Measurements from ENCODE around the gene SLC9A3. TPM values are rescaled to one million over a fixed set of nuclear protein-coding genes. Genes with fewer than 3 reads are reported as not detected.
A peak's percentile ranks its signal among the peaks of the same experiment; 100 is the strongest.

The SLC9A3 gene
- total RNA-seq, 2 donors from 2014 or later: 1.3 to 1.8 TPM

DNA sequence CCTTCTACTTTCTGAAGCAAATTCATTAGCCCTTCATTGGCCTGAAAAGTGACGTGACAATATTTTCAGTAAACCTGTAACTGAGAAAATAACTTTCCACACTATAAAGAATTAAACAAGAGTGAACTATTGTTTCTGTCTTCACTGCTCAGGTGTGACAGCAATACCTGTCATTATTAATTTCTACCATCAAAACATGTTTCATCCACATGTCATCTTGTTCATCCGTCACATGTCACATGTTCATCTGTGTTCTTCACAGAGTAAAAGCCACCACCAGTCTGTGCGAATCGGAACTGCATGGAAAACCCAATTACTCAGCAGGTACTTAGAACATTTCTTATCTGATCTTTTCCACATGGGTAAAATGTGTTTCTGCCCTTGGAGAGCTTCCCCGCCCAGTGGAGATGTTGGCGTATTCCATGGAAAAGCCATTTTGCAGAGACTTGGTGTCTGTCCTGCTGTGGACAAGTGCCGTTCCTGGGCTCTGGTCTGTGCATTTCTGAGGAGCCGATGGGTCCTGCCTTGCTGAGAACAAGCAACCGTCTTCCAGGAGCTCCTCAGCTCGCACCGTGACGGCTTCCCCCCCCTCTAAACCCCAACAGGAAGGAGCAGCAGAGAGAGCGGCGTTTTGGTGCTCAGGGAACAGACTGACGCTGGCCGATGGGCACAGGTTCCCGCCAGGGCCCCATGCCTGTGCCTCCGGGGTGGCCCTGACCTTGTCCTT lies 91.9 kb downstream of the SLC9A3 start:
- Mint-ChIP-seq H3K27me3 (ENCODE audit: low read depth) (no peaks in the 10 kb centered on the region), H3K36me3 (ENCODE audit: insufficient read depth in 2 of 2) (peaks cover 5 to 17% of the 10 kb centered on the region in 2 donors), H3K4me3 (no peak overlapping the region), H3K27ac (no peak overlapping the region), H3K4me1 (ENCODE audit: low read depth) (peaks cover 19% of the 10 kb centered on the region), H3K9me3 (no peaks in the 10 kb centered on the region)
- ATAC-seq (replicated peaks in 1 of 2) (no peak), DNase-seq (no peak)

DNA sequence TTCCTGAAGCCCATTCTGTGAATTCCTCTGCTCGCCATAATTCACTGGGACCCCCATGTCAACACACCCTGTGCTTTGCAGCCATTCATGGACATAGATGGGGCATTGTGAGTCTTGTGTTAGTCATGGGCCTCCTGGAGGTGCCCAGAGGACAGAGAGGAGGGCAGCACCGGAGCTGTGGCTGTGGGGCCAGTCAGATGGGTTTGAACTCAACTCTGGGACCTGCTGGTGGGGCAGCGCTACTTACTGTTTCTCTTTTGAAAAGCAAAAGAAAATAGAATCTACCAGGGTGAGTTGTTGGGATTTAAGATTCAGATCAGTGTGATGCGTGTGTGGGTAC lies 92.6 kb downstream of the SLC9A3 start:
- H3K9me3 Mint-ChIP-seq: no peaks in the 10 kb centered on the region
- DNase-seq (no peak), ATAC-seq (replicated peaks in 1 of 2) (no peak)
- peaks cover 5 to 22% of the 10 kb centered on the region in 2 donors for H3K36me3 Mint-ChIP-seq (ENCODE audit: insufficient read depth in 2 of 2)
- no peak overlapping the region for H3K27ac Mint-ChIP-seq
- peaks cover 23% of the 10 kb centered on the region for H3K4me1 Mint-ChIP-seq (ENCODE audit: low read depth)
- no peak overlapping the region for H3K4me3 Mint-ChIP-seq
- H3K27me3 Mint-ChIP-seq (ENCODE audit: low read depth): peaks cover 2% of the 10 kb centered on the region

DNA sequence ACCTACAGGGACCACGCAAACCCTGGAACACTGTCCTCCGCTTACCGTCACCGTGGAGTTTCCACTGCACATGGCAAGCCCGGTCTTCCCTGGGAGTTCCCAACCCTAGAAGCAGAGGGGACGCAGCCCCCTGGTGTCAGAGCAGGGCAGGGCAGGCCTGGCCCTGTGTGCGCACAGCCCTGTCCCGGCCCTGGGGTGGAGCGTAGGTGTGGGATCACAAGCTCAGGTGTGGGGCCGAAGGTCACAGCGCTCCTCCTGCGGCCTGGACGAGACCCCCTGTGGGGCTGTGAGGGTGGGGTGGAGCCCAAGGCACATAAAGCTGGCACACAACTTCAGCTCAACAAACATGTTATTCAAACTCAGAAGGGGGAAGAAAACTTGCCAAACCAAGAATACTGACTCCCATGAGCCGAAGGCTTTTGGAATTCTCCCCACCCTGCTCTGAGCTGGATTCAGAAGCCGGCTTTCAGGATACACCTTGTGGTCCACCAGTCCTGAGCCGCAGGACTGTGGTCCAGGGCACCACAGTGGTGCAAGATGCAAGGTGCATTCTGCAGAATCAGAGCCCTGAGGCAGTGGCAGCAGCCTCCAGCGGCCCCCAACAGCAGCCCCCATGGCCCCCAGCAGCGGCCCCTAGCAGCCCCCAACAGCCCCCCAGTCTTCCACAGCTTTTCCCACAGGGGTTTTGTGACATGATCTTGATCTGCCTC lies 93.1 kb downstream of the SLC9A3 start:
- no peak overlapping the region for H3K4me3 Mint-ChIP-seq
- ATAC-seq (replicated peaks in 1 of 2): peak; percentile 72 to 84
- DNase-seq: peak; percentile 50 to 52
- H3K36me3 Mint-ChIP-seq (ENCODE audit: insufficient read depth in 2 of 2): peaks cover 7 to 26% of the 10 kb centered on the region in 2 donors
- peaks cover 7% of the 10 kb centered on the region for H3K27me3 Mint-ChIP-seq (ENCODE audit: low read depth)
- H3K27ac Mint-ChIP-seq: no peak overlapping the region
- H3K4me1 Mint-ChIP-seq (ENCODE audit: low read depth): peaks cover 28% of the 10 kb centered on the region
- H3K9me3 Mint-ChIP-seq: peaks cover 0 to 4% of the 10 kb centered on the region in 2 donors

DNA sequence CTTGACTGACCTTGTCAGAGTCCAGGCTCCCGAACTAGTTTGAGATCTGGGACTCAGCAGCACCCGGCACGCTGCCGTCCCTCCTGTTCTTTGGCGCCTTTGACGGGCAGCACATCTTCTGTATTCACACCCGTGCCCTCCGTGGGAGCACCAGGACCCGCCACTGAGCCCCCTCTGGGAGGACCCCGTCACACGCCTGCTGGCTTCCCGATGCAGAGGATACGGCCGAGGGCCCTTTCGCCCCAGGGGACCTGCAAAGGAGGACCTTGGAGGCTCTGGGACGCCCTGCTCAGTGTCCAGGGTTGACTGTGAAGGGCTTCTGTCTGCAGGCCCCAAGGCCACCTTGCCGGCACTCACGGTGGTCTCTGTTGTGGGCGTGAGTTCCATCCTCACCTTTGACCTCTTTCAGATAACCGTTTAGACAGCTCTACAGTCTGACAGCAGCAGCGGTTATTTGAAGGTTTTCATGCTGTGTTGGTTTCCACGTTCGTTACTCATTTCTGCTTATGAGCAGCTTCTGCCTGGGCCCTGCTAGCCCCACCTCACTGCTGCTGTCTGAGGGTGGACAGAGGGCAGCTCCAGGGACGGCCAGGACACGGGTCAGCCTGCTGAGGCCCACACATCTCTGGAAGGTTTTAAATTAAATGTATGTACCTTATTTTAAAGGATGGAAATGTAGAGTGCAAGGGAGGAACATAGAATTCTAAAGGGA lies 93.9 kb downstream of the SLC9A3 start:
- Mint-ChIP-seq H3K27me3 (ENCODE audit: low read depth) (peaks cover 11% of the 10 kb centered on the region), H3K9me3 (peaks cover 0 to 4% of the 10 kb centered on the region in 2 donors), H3K27ac (no peak overlapping the region), H3K4me1 (ENCODE audit: low read depth) (peaks cover 34% of the 10 kb centered on the region), H3K4me3 (no peak overlapping the region), H3K36me3 (ENCODE audit: insufficient read depth in 2 of 2) (peaks cover 9 to 25% of the 10 kb centered on the region in 2 donors)
- ATAC-seq (replicated peaks in 1 of 2) (no peak), DNase-seq (no peak)

DNA sequence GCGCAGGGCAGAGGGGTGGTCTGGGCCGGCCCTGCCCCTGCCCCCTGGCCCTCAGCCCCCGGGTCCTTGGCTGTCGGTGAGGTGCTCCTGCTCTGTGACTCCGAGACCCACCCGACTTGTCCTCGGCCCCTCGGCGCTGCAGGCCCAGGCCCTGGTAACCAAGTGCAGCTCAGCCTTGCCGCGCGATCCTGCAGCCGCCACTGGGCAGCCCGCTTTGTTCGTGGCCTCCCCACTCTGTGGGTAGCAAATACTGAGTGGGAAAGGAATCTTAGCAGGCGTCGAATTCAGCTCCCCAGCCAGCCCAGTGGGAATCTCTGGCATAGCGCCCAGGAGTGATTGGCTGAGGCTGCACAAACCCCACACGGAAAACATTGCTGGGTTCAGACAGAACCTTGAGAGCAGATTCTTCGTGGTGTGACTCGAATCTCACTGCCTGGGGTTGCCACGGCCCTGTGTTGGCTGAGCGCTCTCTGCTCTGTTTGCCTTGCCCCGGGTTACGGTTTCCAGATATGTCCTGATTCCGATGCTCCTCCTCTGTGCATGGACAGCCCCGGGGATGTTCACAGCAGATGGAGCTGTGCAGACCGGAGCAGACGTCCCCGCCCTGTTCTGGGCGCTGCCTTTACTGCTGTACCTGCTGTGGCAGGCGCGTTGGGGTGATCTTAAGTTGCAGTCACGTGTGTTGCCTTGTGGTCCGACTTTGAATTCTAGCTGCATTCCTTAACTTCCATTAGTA lies 94.6 kb downstream of the SLC9A3 start:
- ATAC-seq (replicated peaks in 1 of 2) (no peak), DNase-seq (no peak)
- H3K4me1 Mint-ChIP-seq (ENCODE audit: low read depth): peaks cover 37% of the 10 kb centered on the region
- H3K27me3 Mint-ChIP-seq (ENCODE audit: low read depth): peaks cover 11% of the 10 kb centered on the region
- H3K9me3 Mint-ChIP-seq: peaks cover 0 to 4% of the 10 kb centered on the region in 2 donors
- no peak overlapping the region for H3K27ac Mint-ChIP-seq
- no peak overlapping the region for H3K4me3 Mint-ChIP-seq
- peaks cover 9 to 21% of the 10 kb centered on the region in 2 donors for H3K36me3 Mint-ChIP-seq (ENCODE audit: insufficient read depth in 2 of 2)

DNA sequence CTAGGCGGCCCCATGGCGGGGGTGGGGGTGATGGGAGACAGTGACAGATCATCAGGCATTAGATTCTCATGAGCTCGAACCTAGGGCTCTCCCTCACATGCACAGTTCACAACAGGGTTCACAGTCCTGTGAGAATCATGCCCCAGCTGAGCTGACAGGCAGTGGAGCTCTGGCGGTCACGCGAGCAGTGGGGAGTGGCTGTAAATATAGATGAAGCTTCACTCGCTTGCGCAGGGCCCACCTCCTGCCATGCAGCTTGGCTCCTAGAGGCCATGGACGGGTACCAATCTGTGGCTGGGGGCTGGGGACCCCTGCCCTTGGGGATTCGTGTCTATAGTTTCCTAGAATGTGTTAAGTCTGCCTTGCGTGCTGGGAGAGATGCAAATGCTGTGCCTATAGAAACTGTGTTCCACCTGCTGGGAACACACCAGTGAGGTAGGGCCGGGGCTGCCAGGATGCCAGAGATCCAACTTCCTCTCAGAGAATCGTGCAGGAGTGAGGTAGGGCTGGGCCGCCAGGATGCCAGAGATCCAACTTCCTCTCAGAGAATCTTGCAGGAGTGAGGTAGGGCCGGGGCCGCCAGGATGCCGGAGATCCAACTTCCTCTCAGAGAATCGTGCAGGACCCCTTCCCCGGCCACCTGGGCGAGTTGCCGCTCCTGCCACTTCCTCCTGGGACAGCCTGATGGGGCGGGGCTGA lies 95.3 kb downstream of the SLC9A3 start:
- Mint-ChIP-seq H3K36me3 (ENCODE audit: insufficient read depth in 2 of 2) (peaks cover 9 to 23% of the 10 kb centered on the region in 2 donors), H3K4me1 (ENCODE audit: low read depth) (peaks cover 43% of the 10 kb centered on the region)
- DNase-seq: no peak

DNA sequence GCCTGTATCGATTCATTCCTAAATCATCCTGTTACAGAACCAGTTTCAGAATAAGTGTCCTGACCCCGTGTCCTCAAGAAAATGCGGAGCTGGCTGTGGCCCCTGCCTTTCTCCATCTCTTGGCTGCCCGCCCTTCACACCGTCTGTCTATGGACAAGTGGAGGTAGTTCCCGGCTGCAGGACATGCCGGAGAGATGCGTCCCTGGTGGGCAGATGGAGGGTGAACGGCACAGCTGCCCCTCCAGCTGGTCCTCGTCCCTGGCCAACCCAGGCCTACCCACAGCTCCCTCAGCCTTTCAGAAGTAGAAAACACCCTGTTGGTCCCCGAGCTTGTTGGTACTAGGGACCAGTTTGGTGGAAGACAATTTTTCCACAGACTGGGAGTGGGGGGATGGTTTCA lies 96.0 kb downstream of the SLC9A3 start:
- H3K9me3 Mint-ChIP-seq: peaks cover 0 to 4% of the 10 kb centered on the region in 2 donors
- H3K27ac Mint-ChIP-seq: no peak overlapping the region
- H3K36me3 Mint-ChIP-seq (ENCODE audit: insufficient read depth in 2 of 2): peaks cover 10 to 23% of the 10 kb centered on the region in 2 donors
- H3K4me1 Mint-ChIP-seq (ENCODE audit: low read depth): peaks cover 49% of the 10 kb centered on the region
- H3K27me3 Mint-ChIP-seq (ENCODE audit: low read depth): peaks cover 11% of the 10 kb centered on the region
- ATAC-seq (replicated peaks in 1 of 2): no peak
- H3K4me3 Mint-ChIP-seq: no peak overlapping the region
- DNase-seq: no peak

More for the DNA sequence above, 95.3 kb downstream of the SLC9A3 start:
- Mint-ChIP-seq H3K27me3 (ENCODE audit: low read depth) (peaks cover 11% of the 10 kb centered on the region), H3K27ac (no peak overlapping the region), H3K9me3 (peaks cover 0 to 4% of the 10 kb centered on the region in 2 donors), H3K4me3 (no peak overlapping the region)
- no peak for ATAC-seq (replicated peaks in 1 of 2)

DNA sequence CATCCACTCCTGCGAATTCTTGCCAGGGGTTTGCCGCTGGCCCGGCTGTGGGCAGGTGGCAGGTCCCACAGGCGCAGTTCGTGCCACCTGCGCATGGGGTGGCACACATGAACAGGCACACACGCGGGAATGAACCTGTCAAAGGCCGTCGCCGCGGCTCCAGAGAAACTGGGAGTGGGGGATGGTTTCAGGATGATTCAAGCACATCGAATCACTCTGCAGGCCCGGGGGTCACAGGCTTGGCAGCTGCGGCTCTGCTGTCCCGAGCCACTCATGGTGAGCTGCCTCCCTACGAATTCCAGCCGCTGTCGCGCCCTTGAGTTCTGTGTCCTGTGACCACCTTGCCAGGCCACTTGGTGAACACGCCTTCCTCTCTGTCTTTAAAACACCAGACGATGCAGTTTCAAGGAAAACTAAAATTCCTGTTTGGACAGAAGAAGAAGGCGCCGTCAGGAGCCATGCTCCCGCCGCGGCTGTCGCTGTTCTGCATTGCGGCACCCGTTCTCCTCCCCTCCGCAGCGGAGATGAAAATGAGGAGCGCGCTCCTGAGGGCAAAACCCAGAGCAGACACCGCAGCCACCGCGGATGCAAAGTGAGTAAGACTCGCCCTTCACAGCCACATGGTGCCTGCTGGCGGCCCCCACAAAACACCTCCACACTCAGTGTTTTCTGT lies 96.7 kb downstream of the SLC9A3 start:
- peaks cover 0 to 4% of the 10 kb centered on the region in 2 donors for H3K9me3 Mint-ChIP-seq
- no peak for ATAC-seq (replicated peaks in 1 of 2)
- no peak overlapping the region for H3K4me3 Mint-ChIP-seq
- H3K36me3 Mint-ChIP-seq (ENCODE audit: insufficient read depth in 2 of 2): peaks cover 10 to 27% of the 10 kb centered on the region in 2 donors
- H3K27ac Mint-ChIP-seq: no peak overlapping the region
- no peak for DNase-seq
- H3K27me3 Mint-ChIP-seq (ENCODE audit: low read depth): peaks cover 11% of the 10 kb centered on the region
- peaks cover 55% of the 10 kb centered on the region for H3K4me1 Mint-ChIP-seq (ENCODE audit: low read depth)

DNA sequence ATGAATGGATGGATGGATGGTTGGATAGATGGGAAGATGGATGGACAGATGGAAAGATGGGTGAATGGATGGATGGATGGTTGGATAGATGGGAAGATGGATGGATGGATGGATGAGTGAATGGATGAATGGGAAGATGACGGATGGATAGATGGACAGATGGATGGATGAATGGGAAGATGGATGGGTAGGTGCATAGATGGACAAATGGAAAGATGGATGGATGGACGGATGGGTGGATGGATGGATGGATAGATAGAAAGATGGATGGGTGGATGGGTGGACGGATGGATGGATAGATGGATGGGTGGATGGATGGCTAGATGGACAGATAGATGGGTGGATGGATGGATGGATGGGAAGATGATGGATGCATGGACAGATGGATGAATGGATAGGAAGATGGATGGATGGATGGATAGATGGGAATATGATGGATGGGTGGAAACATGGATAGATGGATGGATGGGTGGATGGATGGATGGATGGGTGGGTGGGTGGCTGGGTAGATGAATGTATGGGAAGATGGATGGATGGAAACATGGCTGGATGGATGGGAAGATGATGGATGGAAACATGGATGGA lies 97.8 kb downstream of the SLC9A3 start:
- DNase-seq: no peak
- H3K4me1 Mint-ChIP-seq (ENCODE audit: low read depth): peaks cover 55% of the 10 kb centered on the region
- H3K36me3 Mint-ChIP-seq (ENCODE audit: insufficient read depth in 2 of 2): peaks cover 10 to 27% of the 10 kb centered on the region in 2 donors
- H3K27ac Mint-ChIP-seq: no peak overlapping the region
- peaks cover 0 to 4% of the 10 kb centered on the region in 2 donors for H3K9me3 Mint-ChIP-seq
- peaks cover 11% of the 10 kb centered on the region for H3K27me3 Mint-ChIP-seq (ENCODE audit: low read depth)
- no peak overlapping the region for H3K4me3 Mint-ChIP-seq
- ATAC-seq (replicated peaks in 1 of 2): no peak

DNA sequence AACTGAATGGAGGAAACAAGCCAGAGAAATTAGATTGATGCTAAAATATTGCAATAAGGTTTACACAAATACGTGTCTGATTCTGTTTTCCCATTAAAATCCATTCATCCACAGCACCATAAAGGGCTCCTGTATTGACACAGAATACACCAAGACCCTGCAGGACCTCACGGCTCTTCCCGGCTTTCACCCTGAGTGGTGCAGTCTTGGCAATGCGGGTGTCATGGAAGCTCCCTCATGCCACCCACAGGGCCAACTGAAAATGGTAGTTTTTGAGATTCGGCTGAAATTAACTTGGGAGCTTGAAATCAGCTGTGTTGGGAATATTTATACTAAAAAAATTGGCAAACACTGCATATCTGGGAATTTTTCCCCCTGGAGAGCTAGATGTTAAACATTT lies 98.5 kb downstream of the SLC9A3 start:
- peaks cover 11% of the 10 kb centered on the region for H3K27me3 Mint-ChIP-seq (ENCODE audit: low read depth)
- H3K27ac Mint-ChIP-seq: no peak overlapping the region
- peaks cover 10 to 27% of the 10 kb centered on the region in 2 donors for H3K36me3 Mint-ChIP-seq (ENCODE audit: insufficient read depth in 2 of 2)

DNA sequence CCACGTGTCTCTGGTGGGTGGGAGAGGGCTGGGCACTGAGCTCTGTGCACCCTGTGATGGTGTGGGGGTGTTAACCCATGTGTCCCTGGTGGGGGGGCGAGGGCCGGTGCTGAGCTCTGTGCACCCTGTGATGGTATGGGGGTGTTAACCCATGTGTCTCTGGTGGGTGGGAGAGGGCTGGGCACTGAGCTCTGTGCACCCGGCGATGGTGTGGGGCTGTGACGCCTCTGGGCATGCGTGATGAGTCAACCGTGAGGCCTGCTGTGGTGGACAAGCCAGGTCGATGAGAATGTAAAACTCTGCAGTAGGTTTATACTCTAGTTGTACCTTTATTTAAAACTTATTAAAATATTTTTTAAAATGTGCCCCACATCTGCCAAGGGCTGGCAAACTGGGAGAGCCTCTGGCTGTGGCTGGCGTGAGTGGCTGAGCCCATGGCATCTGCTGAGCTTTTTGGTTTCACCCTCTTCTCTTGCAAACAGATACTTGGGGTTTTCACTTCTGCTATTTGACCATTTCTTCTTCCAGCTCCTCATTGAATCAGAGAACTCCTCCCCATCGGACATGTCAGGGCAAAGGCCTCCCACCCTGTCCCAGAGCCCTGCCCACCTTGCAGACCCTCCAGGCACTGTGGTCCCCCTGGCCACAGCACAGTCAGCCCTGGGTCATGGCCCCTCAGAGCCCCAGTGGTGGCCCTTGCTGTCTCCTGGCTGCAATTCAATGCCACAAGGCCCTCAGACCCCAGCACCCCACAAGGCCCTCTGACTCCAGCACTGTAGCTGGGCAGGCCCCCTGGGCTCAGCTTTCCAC lies 99.7 kb downstream of the SLC9A3 start:
- H3K4me1 Mint-ChIP-seq (ENCODE audit: low read depth): peaks cover 43% of the 10 kb centered on the region
- no peak overlapping the region for H3K27ac Mint-ChIP-seq
- no peak for ATAC-seq (replicated peaks in 1 of 2)
- H3K4me3 Mint-ChIP-seq: no peak overlapping the region
- peaks cover 9 to 24% of the 10 kb centered on the region in 2 donors for H3K36me3 Mint-ChIP-seq (ENCODE audit: insufficient read depth in 2 of 2)
- H3K27me3 Mint-ChIP-seq (ENCODE audit: low read depth): peaks cover 11% of the 10 kb centered on the region
- no peak for DNase-seq
- peaks cover 0 to 4% of the 10 kb centered on the region in 2 donors for H3K9me3 Mint-ChIP-seq

More for the DNA sequence above, 98.5 kb downstream of the SLC9A3 start:
- Mint-ChIP-seq H3K4me3 (no peak overlapping the region), H3K9me3 (peaks cover 0 to 4% of the 10 kb centered on the region in 2 donors), H3K4me1 (ENCODE audit: low read depth) (peaks cover 53% of the 10 kb centered on the region)
- DNase-seq (no peak), ATAC-seq (replicated peaks in 1 of 2) (no peak)

Data from activated T-cell treated with anti-CD3 and anti-CD28 coated beads, Interleukin-2, amount 50 U/mL, for 72 hours (primary cell).